ENCODE measurements around the gene ASAH2B.

DNA sequence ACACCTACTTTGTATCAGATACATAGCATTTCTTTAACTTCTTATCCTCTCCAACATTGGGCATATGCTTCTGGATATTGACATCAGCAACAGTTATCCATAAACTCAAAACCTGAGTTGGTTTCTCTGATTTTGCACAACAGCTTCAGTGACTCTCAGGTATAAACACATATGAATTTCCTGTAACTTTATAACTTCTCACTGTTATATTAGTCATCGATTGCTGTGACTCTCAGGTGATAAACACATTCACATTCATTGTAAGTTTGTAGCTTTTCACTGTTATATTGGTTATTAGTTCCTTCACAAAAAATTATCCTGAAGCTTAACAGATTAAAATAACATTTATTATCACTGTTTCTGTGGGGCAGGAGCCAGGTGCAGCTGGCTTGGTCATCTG is 57.0 kb downstream of the ASAH2B start:
- no peak for TF ChIP-seq CTCF (IDR thresholded peaks at IDR 0.05)
- no peak for TF ChIP-seq POLR2A (IDR thresholded peaks at IDR 0.05)
- no peak for TF ChIP-seq POLR2AphosphoS5 (IDR thresholded peaks at IDR 0.05)
- no peak for TF ChIP-seq EP300 (IDR thresholded peaks at IDR 0.05)
